NCI-H2081 (cell line): Measurements from ENCODE around the gene TAF1D.
"Not testable (repeated sequence)": the region's sequence is repeated elsewhere in the genome, so short reads cannot be mapped to it uniquely, and the experiment has no call there.

ENCODE experiments used
- DNase-seq, 2 experiments: peaks; one replicate each; lab custom pipeline; 2025; lab: John Stamatoyannopoulos, UW

The TAF1D gene

GRCh38 chr11:93741094-93741881 lies at the start of gene TAF1D, which contains the start of gene C11orf54:
TSS of gene TAF1D (minus strand) at chr11:93741495. CDS start at chr11:93739304, 2,191 bp downstream.
TSS of gene C11orf54 (plus strand) at chr11:93741672. CDS start at chr11:93747394, 5,722 bp downstream.
- peak; percentile 97 to 98 for DNase-seq

GRCh38 chr11:93784935-93785360 lies 43.7 kb upstream of the TAF1D start:
- peak in 1 of 2 experiments; percentile 52 for DNase-seq

- DNase-seq, result peak; percentile 92 to 97
Measured at GRCh38 chr11:93784145-93784934, 43.0 kb upstream of the TAF1D start, which contains the start of gene MED17. TSS of gene MED17 (plus strand) at chr11:93784282. CDS start at chr11:93784514, 232 bp downstream.

GRCh38 chr11:93783765-93784144 lies 42.5 kb upstream of the TAF1D start:
- no peak for DNase-seq

GRCh38 chr11:93783362-93783761 lies 42.1 kb upstream of the TAF1D start:
- DNase-seq, result no peak

- DNase-seq, result no peak
Measured at GRCh38 chr11:93775289-93775688, 34.0 kb upstream of the TAF1D start.

- DNase-seq, result not testable (repeated sequence)
Measured at GRCh38 chr11:93774560-93774959, 33.3 kb upstream of the TAF1D start.

GRCh38 chr11:93773601-93774200 lies 32.4 kb upstream of the TAF1D start:
- no peak for DNase-seq

- no peak for DNase-seq
Measured at GRCh38 chr11:93773045-93773477, 31.8 kb upstream of the TAF1D start.

GRCh38 chr11:93772123-93772522 lies 30.8 kb upstream of the TAF1D start:
- no peak for DNase-seq

- DNase-seq, result no peak
Measured at GRCh38 chr11:93770160-93770559, 28.9 kb upstream of the TAF1D start.

GRCh38 chr11:93767018-93767417 lies 25.7 kb upstream of the TAF1D start:
- no peak for DNase-seq

GRCh38 chr11:93766504-93766903 lies 25.2 kb upstream of the TAF1D start:
- DNase-seq, result no peak

- no peak for DNase-seq
Measured at GRCh38 chr11:93765551-93765950, 24.3 kb upstream of the TAF1D start.

GRCh38 chr11:93761910-93762309 lies 20.6 kb upstream of the TAF1D start:
- no peak for DNase-seq

- DNase-seq, result not testable (repeated sequence)
Measured at GRCh38 chr11:93759123-93759522, 17.8 kb upstream of the TAF1D start.

- no peak for DNase-seq
Measured at GRCh38 chr11:93757924-93758865, 16.9 kb upstream of the TAF1D start.

- no peak for DNase-seq
Measured at GRCh38 chr11:93757301-93757700, 16.0 kb upstream of the TAF1D start.

- no peak for DNase-seq
Measured at GRCh38 chr11:93756748-93757147, 15.5 kb upstream of the TAF1D start.

GRCh38 chr11:93753241-93753640 lies 11.9 kb upstream of the TAF1D start:
- no peak for DNase-seq

GRCh38 chr11:93751001-93751400 lies 9.7 kb upstream of the TAF1D start:
- DNase-seq, result no peak
